ENCODE measurements around the gene CD247. TPM values are rescaled to one million over a fixed set of nuclear protein-coding genes. Genes with fewer than 3 reads are reported as not detected.

CD247 gene
- polyA plus RNA-seq, 2 of the 4 experiments (the other 2 are of a cell fraction) = 0.10 to 0.27 TPM

DNA sequence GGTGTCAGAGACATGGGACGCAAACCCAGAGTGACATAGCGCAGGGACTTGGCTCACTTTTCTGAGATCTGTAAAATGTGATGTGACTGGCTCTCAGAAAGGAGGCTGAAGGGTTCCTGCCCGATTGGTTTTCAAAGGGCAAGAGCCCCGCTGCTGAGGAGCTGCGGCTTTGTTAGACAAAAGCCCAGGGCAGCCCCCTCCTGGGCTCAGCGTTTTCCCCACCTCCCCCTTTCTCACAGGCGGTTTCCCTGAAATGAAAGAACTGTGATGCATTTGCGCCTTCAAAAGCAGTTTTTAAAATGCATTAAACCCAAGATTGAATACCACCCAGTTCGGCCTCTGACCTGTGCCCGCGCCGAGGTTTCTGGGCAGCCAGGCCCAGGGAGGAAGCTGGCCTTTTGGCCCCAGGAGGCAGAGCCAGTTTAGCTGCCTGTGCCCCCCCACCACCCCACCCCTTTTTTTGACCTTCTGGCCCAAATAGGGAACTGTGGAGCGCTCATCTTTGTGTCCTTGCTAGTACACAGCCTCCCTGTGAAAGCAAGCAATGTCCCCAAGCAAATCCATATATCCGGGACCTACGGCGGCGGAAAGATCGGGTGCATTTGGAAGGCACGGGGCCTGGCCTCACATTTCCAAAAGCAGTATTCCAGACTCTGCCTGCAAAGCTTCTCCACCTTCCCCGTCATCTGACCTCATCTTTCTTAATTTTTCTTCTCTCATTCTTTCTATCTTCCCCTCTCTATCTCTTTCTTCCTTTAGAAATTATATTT lies 28.6 kb downstream of the CD247 start:
- no peaks in the 10 kb centered on the region for H3K4me1 ChIP-seq
- ATAC-seq = no peak
- H3K9me3 ChIP-seq = no peaks in the 10 kb centered on the region
- CTCF ChIA-PET = interaction anchor here (0.9 to 1.3 kb wide), 3 partner anchors 33 to 51 kb away, joined by 3 to 4 read pairs (median 4); no protein-coding TSS in a partner anchor
- TF ChIP-seq SMC3 (IDR thresholded peaks at IDR 0.05) = no peak
- TF ChIP-seq HOXA7 (CRISPR knock-in tag; IDR thresholded peaks at IDR 0.05) = no peak
- no peak for TF ChIP-seq SREBF2 (IDR thresholded peaks at IDR 0.05)
- TF ChIP-seq, protein P1, sequence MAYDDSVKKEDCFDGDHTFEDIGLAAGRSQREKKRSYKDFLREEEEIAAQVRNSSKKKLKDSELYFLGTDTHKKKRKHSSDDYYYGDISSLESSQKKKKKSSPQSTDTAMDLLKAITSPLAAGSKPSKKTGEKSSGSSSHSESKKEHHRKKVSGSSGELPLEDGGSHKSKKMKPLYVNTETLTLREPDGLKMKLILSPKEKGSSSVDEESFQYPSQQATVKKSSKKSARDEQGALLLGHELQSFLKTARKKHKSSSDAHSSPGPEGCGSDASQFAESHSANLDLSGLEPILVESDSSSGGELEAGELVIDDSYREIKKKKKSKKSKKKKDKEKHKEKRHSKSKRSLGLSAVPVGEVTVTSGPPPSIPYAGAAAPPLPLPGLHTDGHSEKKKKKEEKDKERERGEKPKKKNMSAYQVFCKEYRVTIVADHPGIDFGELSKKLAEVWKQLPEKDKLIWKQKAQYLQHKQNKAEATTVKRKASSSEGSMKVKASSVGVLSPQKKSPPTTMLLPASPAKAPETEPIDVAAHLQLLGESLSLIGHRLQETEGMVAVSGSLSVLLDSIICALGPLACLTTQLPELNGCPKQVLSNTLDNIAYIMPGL (CRISPR knock-in tag; IDR thresholded peaks at IDR 0.05; ENCODE audit: borderline replicate concordance) = no peak
- TF ChIP-seq, protein P2, sequence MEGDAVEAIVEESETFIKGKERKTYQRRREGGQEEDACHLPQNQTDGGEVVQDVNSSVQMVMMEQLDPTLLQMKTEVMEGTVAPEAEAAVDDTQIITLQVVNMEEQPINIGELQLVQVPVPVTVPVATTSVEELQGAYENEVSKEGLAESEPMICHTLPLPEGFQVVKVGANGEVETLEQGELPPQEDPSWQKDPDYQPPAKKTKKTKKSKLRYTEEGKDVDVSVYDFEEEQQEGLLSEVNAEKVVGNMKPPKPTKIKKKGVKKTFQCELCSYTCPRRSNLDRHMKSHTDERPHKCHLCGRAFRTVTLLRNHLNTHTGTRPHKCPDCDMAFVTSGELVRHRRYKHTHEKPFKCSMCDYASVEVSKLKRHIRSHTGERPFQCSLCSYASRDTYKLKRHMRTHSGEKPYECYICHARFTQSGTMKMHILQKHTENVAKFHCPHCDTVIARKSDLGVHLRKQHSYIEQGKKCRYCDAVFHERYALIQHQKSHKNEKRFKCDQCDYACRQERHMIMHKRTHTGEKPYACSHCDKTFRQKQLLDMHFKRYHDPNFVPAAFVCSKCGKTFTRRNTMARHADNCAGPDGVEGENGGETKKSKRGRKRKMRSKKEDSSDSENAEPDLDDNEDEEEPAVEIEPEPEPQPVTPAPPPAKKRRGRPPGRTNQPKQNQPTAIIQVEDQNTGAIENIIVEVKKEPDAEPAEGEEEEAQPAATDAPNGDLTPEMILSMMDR (IDR thresholded peaks at IDR 0.05) = no peak
- no peak for TF ChIP-seq ZFP36 (IDR thresholded peaks at IDR 0.05; ENCODE audit: borderline replicate concordance, partially characterized antibody)
- TF ChIP-seq MAZ (IDR thresholded peaks at IDR 0.05; ENCODE audit: borderline replicate concordance, low read depth, low read length) = no peak
- TF ChIP-seq FOXS1 (CRISPR knock-in tag; IDR thresholded peaks at IDR 0.05) = no peak
- TF ChIP-seq KDM1A (IDR thresholded peaks at IDR 0.05; ENCODE audit: low read depth) = no peak
- no peak for TF ChIP-seq FOSB (CRISPR knock-in tag; IDR thresholded peaks at IDR 0.05)
- no peak for TF ChIP-seq EP300 (IDR thresholded peaks at IDR 0.05)
- no peak for TF ChIP-seq MYC (IDR thresholded peaks at IDR 0.05; ENCODE audit: borderline replicate concordance, low read length)
- TF ChIP-seq HOXB5 (CRISPR knock-in tag; IDR thresholded peaks at IDR 0.05) = no peak
- TF ChIP-seq HES2 (IDR thresholded peaks at IDR 0.05) = no peak
- no peak for TF ChIP-seq FOSL2 (IDR thresholded peaks at IDR 0.05)
- no peak for TF ChIP-seq FOSL2 (CRISPR knock-in tag; IDR thresholded peaks at IDR 0.05)
- 83% methylated on average over 20 of the region's 20 CpGs for WGBS (ENCODE audit: missing lambda C conversion rate)
- no peak for FAIRE-seq
- POLR2A ChIA-PET = no interaction called here
- DNase-seq (ENCODE audit: low read depth in 1 of 2, low spot score in 1 of 2) = no peak
- no peak overlapping the region for H3K27ac ChIP-seq
- H3K4me2 ChIP-seq = no peak overlapping the region
- no peak overlapping the region for H3K4me3 ChIP-seq

DNA sequence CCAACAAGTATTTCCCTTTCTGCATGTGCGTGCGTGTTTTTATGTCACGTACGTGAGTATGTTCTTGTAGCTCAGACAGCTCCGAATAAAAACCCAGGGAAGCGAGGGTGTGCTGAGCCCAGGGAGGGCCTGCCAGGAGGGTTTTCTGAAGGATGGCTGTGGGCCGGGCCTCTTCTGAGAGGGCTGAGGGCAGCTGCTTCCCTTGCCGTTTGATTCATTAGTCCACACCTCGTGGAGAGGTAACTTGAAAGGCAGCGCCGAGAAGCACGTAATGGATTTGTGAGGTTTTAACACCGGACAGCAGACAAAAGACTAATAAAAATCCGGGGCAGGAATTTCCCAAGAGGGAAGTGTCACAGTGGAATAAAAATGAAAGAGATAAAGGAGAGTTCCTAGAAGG lies 29.5 kb downstream of the CD247 start:
- no peak for TF ChIP-seq JUN (IDR thresholded peaks at IDR 0.05)
- TF ChIP-seq NR3C1 (IDR thresholded peaks at IDR 0.05) = no peak
- TF ChIP-seq RNF2 (IDR thresholded peaks at IDR 0.05; ENCODE audit: borderline replicate concordance, low read depth) = no peak
- no peak for TF ChIP-seq MAZ (IDR thresholded peaks at IDR 0.05; ENCODE audit: borderline replicate concordance, low read depth, low read length)
- TF ChIP-seq ELK1 (IDR thresholded peaks at IDR 0.05; ENCODE audit: low read depth, low read length) = no peak
- no peak for TF ChIP-seq BCL3 (IDR thresholded peaks at IDR 0.05)
- no peak for TF ChIP-seq RFX5 (IDR thresholded peaks at IDR 0.05)
- WGBS (ENCODE audit: missing lambda C conversion rate) = 77% methylated on average over 14 of the region's 14 CpGs
- POLR2A ChIA-PET = no interaction called here
- DNase-seq (ENCODE audit: low read depth in 1 of 2, low spot score in 1 of 2) = no peak
- Histone ChIP-seq H3K4me2 (no peak overlapping the region), H3K27ac (no peak overlapping the region), H3K4me1 (no peaks in the 10 kb centered on the region), H3K9me3 (no peaks in the 10 kb centered on the region), H3K4me3 (no peak overlapping the region)
- no peak for ATAC-seq
- no peak for FAIRE-seq
- CTCF ChIA-PET = interaction anchor here (0.9 kb wide), 1 partner anchor 47 kb away, joined by 3 read pairs; no protein-coding TSS in a partner anchor
